ENCODE results near the gene FRMPD4. TPM values are rescaled to one million over a fixed set of nuclear protein-coding genes. Genes with fewer than 3 reads are reported as not detected.

FRMPD4 gene
- polyA plus RNA-seq, 1 donor = 0.19 TPM

DNA sequence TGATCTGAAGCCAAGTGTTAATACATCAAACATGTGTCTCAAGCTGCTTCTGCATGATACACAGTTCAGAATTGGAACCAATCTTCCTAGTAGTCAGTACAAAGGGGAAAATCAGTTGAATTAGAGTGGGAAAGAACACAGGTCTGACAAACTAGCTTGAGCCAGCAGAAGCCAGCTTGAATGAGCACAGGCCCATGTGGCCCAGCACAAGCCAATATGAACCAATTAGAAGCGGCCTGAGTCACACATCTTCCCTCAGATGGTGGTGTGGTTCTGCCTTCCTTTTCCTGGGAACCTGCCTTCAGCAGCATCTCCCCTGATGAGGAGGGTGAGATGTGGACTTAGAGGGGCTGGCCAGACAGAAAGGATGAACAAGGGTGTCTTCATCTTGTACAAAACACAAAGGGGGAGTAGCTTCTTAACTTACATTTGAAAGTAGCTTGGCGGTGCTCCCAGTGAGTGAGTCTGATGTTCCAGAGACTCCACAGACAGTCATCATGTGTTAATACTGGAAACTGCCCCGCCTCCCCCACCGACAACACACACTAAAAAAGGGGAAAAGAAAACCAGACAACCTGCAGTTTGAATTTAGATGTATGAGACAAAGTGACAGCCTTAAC lies 72.0 kb downstream of the FRMPD4 start:
- no peaks in the 10 kb centered on the region for H3K36me3 ChIP-seq (ENCODE audit: control insufficient read depth, insufficient read depth, low read length)
- no peaks in the 10 kb centered on the region for H3K9me3 ChIP-seq (ENCODE audit: control insufficient read depth, low read depth, low read length)
- WGBS (ENCODE audit: insufficient coverage, low lambda C conversion rate) = no CpG with 5 or more reads among the region's 4 CpGs
- no peak overlapping the region for H3K27ac ChIP-seq (ENCODE audit: low read length)
- no peak for DNase-seq
- H3K4me3 ChIP-seq (ENCODE audit: low read length) = no peak overlapping the region
- no peaks in the 10 kb centered on the region for H3K4me1 ChIP-seq (ENCODE audit: control insufficient read depth, insufficient read depth, low read length)
- H3K27me3 ChIP-seq (ENCODE audit: control insufficient read depth, insufficient read depth, low read length) = no peaks in the 10 kb centered on the region

GRCh38 chrX:12210971-12211370 lies 72.7 kb downstream of the FRMPD4 start:
- H3K4me3 ChIP-seq (ENCODE audit: low read length) = no peak overlapping the region
- H3K4me1 ChIP-seq (ENCODE audit: control insufficient read depth, insufficient read depth, low read length) = no peaks in the 10 kb centered on the region
- WGBS (ENCODE audit: insufficient coverage, low lambda C conversion rate) = no CpG with 5 or more reads among the region's 3 CpGs
- no peak for DNase-seq
- H3K27ac ChIP-seq (ENCODE audit: low read length) = no peak overlapping the region
- no peaks in the 10 kb centered on the region for H3K36me3 ChIP-seq (ENCODE audit: control insufficient read depth, insufficient read depth, low read length)
- no peaks in the 10 kb centered on the region for H3K27me3 ChIP-seq (ENCODE audit: control insufficient read depth, insufficient read depth, low read length)
- H3K9me3 ChIP-seq (ENCODE audit: control insufficient read depth, low read depth, low read length) = no peaks in the 10 kb centered on the region

- no peak overlapping the region for H3K27ac ChIP-seq (ENCODE audit: low read length)
- H3K36me3 ChIP-seq (ENCODE audit: control insufficient read depth, insufficient read depth, low read length) = no peaks in the 10 kb centered on the region
- no CpG with 5 or more reads among the region's 4 CpGs for WGBS (ENCODE audit: insufficient coverage, low lambda C conversion rate)
- H3K27me3 ChIP-seq (ENCODE audit: control insufficient read depth, insufficient read depth, low read length) = no peaks in the 10 kb centered on the region
- no peak overlapping the region for H3K4me3 ChIP-seq (ENCODE audit: low read length)
- DNase-seq = no peak
- no peaks in the 10 kb centered on the region for H3K9me3 ChIP-seq (ENCODE audit: control insufficient read depth, low read depth, low read length)
- H3K4me1 ChIP-seq (ENCODE audit: control insufficient read depth, insufficient read depth, low read length) = no peaks in the 10 kb centered on the region
Observed at GRCh38 chrX:12223650-12224049, 85.4 kb downstream of the FRMPD4 start.

DNA sequence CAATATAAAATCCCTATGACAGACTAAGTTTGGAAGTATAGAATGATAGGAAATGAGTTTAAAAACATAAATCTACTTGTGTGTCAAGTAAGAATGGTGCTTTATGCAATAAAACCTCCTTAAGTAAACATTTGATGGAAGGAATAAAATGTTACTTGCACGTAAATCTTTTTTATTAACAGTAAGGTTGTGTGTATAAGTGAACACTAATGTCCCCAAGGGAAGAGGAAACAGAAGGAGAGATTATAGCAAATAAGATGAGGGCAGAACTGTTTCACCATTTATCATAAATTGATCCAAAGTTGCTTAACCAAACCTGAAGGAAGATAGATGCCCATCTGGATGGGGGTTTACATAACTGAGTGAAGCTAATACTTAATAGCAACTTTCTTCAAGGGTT lies 86.8 kb downstream of the FRMPD4 start:
- Histone ChIP-seq H3K27ac (ENCODE audit: low read length) (no peak overlapping the region), H3K4me1 (ENCODE audit: control insufficient read depth, insufficient read depth, low read length) (no peaks in the 10 kb centered on the region), H3K4me3 (ENCODE audit: low read length) (no peak overlapping the region), H3K9me3 (ENCODE audit: control insufficient read depth, low read depth, low read length) (no peaks in the 10 kb centered on the region), H3K36me3 (ENCODE audit: control insufficient read depth, insufficient read depth, low read length) (no peaks in the 10 kb centered on the region), H3K27me3 (ENCODE audit: control insufficient read depth, insufficient read depth, low read length) (no peaks in the 10 kb centered on the region)
- DNase-seq = no peak
- WGBS (ENCODE audit: insufficient coverage, low lambda C conversion rate) = no CpG with 5 or more reads among the region's 1 CpG

DNA sequence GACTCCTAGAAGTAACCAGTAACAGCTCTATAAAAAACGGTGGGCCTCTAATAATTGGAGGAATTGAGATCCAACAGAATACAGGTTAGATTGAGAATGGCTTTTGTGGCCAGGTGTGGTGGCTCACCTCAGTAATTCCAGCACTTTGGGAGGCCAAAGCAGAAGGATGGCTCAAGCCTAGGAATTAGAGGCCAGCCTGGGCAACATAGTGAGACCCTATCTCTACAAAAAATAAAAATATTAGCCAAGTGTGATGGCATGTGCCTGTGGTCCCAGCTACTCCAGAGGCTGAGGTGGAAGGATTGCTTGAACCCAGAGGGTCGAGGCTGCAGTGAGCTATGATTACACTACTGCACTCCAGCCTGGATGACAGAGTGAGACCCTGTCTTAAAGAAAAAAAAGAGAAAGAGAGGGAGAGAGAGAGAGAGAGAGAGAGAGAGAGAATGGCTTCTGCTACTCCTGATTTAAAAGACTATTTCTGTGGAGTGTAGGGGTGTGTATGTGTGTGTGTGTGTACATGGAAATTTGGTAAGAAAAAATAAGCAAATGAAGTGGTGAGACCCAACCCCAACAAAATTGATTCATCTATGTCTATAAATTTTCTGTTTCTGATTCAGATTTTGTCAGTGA lies 89.3 kb downstream of the FRMPD4 start:
- Histone ChIP-seq H3K27ac (ENCODE audit: low read length) (no peak overlapping the region), H3K9me3 (ENCODE audit: control insufficient read depth, low read depth, low read length) (no peaks in the 10 kb centered on the region), H3K4me1 (ENCODE audit: control insufficient read depth, insufficient read depth, low read length) (no peaks in the 10 kb centered on the region), H3K36me3 (ENCODE audit: control insufficient read depth, insufficient read depth, low read length) (no peaks in the 10 kb centered on the region), H3K4me3 (ENCODE audit: low read length) (no peak overlapping the region), H3K27me3 (ENCODE audit: control insufficient read depth, insufficient read depth, low read length) (no peaks in the 10 kb centered on the region)
- no peak for DNase-seq
- WGBS (ENCODE audit: insufficient coverage, low lambda C conversion rate) = no CpG with 5 or more reads among the region's 2 CpGs

GRCh38 chrX:12228862-12229261 lies 90.6 kb downstream of the FRMPD4 start:
- Histone ChIP-seq H3K36me3 (ENCODE audit: control insufficient read depth, insufficient read depth, low read length) (no peaks in the 10 kb centered on the region), H3K27ac (ENCODE audit: low read length) (no peak overlapping the region), H3K4me3 (ENCODE audit: low read length) (no peak overlapping the region), H3K9me3 (ENCODE audit: control insufficient read depth, low read depth, low read length) (no peaks in the 10 kb centered on the region), H3K27me3 (ENCODE audit: control insufficient read depth, insufficient read depth, low read length) (no peaks in the 10 kb centered on the region), H3K4me1 (ENCODE audit: control insufficient read depth, insufficient read depth, low read length) (no peaks in the 10 kb centered on the region)
- no peak for DNase-seq
- no CpG with 5 or more reads among the region's 4 CpGs for WGBS (ENCODE audit: insufficient coverage, low lambda C conversion rate)

DNA sequence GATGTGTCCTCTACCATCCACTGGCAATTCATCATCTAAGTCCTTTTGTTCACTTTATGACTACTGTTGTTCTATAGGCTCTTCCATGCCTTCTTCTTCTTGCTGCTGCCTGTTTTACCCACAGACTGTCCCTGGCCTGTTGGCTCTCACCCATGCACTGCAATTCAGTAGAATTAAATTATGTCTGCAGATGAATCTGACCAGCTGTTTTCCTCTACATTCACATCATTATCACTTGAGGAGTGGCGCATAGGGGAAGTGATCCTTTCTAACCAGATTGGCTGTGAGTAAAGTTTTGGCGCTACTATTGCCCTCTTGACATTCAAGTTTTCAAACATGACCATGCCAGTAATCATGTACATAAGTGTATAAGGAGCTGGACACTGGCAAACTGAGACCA lies 91.7 kb downstream of the FRMPD4 start:
- H3K27me3 ChIP-seq (ENCODE audit: control insufficient read depth, insufficient read depth, low read length) = no peaks in the 10 kb centered on the region
- no peak overlapping the region for H3K27ac ChIP-seq (ENCODE audit: low read length)
- H3K9me3 ChIP-seq (ENCODE audit: control insufficient read depth, low read depth, low read length) = no peaks in the 10 kb centered on the region
- H3K4me1 ChIP-seq (ENCODE audit: control insufficient read depth, insufficient read depth, low read length) = no peaks in the 10 kb centered on the region
- DNase-seq = no peak
- no peaks in the 10 kb centered on the region for H3K36me3 ChIP-seq (ENCODE audit: control insufficient read depth, insufficient read depth, low read length)
- no peak overlapping the region for H3K4me3 ChIP-seq (ENCODE audit: low read length)
- no CpG with 5 or more reads among the region's 2 CpGs for WGBS (ENCODE audit: insufficient coverage, low lambda C conversion rate)

GRCh38 chrX:12234534-12235329 lies 96.5 kb downstream of the FRMPD4 start:
- Histone ChIP-seq H3K9me3 (ENCODE audit: control insufficient read depth, low read depth, low read length) (no peaks in the 10 kb centered on the region), H3K4me1 (ENCODE audit: control insufficient read depth, insufficient read depth, low read length) (no peaks in the 10 kb centered on the region), H3K4me3 (ENCODE audit: low read length) (no peak overlapping the region), H3K36me3 (ENCODE audit: control insufficient read depth, insufficient read depth, low read length) (no peaks in the 10 kb centered on the region), H3K27ac (ENCODE audit: low read length) (no peak overlapping the region), H3K27me3 (ENCODE audit: control insufficient read depth, insufficient read depth, low read length) (no peaks in the 10 kb centered on the region)
- WGBS (ENCODE audit: insufficient coverage, low lambda C conversion rate) = no CpG with 5 or more reads among the region's 5 CpGs
- no peak for DNase-seq

- H3K4me1 ChIP-seq (ENCODE audit: control insufficient read depth, insufficient read depth, low read length) = no peaks in the 10 kb centered on the region
- H3K36me3 ChIP-seq (ENCODE audit: control insufficient read depth, insufficient read depth, low read length) = no peaks in the 10 kb centered on the region
- H3K27ac ChIP-seq (ENCODE audit: low read length) = no peak overlapping the region
- no peaks in the 10 kb centered on the region for H3K27me3 ChIP-seq (ENCODE audit: control insufficient read depth, insufficient read depth, low read length)
- no CpG with 5 or more reads among the region's 2 CpGs for WGBS (ENCODE audit: insufficient coverage, low lambda C conversion rate)
- H3K9me3 ChIP-seq (ENCODE audit: control insufficient read depth, low read depth, low read length) = no peaks in the 10 kb centered on the region
- H3K4me3 ChIP-seq (ENCODE audit: low read length) = no peak overlapping the region
- no peak for DNase-seq
Observed at GRCh38 chrX:12236156-12236555, 97.9 kb downstream of the FRMPD4 start.

DNA sequence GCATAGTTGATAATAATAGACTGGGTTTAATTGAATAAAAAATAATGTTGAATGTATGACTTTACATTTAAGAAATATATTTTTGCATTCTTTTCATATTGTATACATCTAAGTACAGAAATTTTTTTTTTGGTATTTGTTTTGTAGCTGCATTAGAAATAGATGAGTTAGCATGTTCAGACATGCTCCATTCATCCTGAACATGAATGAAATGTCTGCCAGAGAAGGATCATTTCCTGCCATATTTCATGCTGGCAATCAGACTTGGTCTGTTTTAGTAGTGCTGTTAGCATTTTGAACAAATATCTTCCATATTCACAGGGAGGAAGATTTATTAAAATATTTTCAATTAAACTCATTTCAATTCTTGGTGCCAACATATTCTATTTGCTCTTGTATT lies 98.9 kb downstream of the FRMPD4 start:
- Histone ChIP-seq H3K36me3 (ENCODE audit: control insufficient read depth, insufficient read depth, low read length) (no peaks in the 10 kb centered on the region), H3K4me1 (ENCODE audit: control insufficient read depth, insufficient read depth, low read length) (no peaks in the 10 kb centered on the region), H3K9me3 (ENCODE audit: control insufficient read depth, low read depth, low read length) (no peaks in the 10 kb centered on the region), H3K27ac (ENCODE audit: low read length) (no peak overlapping the region), H3K27me3 (ENCODE audit: control insufficient read depth, insufficient read depth, low read length) (no peaks in the 10 kb centered on the region), H3K4me3 (ENCODE audit: low read length) (no peak overlapping the region)
- no peak for DNase-seq

Data from large intestine (tissue), 3 donors.